Measurements from ENCODE around the gene ABL1.

DNA sequence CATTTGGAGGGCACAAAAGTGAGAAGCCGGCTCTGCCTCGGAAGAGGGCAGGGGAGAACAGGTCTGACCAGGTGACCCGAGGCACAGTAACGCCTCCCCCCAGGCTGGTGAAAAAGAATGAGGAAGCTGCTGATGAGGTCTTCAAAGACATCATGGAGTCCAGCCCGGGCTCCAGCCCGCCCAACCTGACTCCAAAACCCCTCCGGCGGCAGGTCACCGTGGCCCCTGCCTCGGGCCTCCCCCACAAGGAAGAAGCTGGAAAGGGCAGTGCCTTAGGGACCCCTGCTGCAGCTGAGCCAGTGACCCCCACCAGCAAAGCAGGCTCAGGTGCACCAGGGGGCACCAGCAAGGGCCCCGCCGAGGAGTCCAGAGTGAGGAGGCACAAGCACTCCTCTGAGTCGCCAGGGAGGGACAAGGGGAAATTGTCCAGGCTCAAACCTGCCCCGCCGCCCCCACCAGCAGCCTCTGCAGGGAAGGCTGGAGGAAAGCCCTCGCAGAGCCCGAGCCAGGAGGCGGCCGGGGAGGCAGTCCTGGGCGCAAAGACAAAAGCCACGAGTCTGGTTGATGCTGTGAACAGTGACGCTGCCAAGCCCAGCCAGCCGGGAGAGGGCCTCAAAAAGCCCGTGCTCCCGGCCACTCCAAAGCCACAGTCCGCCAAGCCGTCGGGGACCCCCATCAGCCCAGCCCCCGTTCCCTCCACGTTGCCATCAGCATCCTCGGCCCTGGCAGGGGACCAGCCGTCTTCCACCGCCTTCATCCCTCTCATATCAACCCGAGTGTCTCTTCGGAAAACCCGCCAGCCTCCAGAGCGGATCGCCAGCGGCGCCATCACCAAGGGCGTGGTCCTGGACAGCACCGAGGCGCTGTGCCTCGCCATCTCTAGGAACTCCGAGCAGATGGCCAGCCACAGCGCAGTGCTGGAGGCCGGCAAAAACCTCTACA lies 49.8 kb downstream of the ABL1 start:
- TF ChIP-seq, protein P1, sequence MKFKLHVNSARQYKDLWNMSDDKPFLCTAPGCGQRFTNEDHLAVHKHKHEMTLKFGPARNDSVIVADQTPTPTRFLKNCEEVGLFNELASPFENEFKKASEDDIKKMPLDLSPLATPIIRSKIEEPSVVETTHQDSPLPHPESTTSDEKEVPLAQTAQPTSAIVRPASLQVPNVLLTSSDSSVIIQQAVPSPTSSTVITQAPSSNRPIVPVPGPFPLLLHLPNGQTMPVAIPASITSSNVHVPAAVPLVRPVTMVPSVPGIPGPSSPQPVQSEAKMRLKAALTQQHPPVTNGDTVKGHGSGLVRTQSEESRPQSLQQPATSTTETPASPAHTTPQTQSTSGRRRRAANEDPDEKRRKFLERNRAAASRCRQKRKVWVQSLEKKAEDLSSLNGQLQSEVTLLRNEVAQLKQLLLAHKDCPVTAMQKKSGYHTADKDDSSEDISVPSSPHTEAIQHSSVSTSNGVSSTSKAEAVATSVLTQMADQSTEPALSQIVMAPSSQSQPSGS (tag by site-specific recombination; IDR thresholded peaks at IDR 0.05; ENCODE audit: low read depth): no peak
- TF ChIP-seq ZNF610 (tag by site-specific recombination; IDR thresholded peaks at IDR 0.05; ENCODE audit: borderline replicate concordance) (no peak), KLF16 (tag by site-specific recombination; IDR thresholded peaks at IDR 0.05) (no peak), CTCF (tag by site-specific recombination; IDR thresholded peaks at IDR 0.05) (no peak), YY1 (tag by site-specific recombination; IDR thresholded peaks at IDR 0.05) (no peak), ZFP3 (tag by site-specific recombination; IDR thresholded peaks at IDR 0.05; ENCODE audit: low read depth) (no peak), ZNF561 (tag by site-specific recombination; IDR thresholded peaks at IDR 0.05; ENCODE audit: borderline replicate concordance) (no peak)
- TF ChIP-seq, protein P2, sequence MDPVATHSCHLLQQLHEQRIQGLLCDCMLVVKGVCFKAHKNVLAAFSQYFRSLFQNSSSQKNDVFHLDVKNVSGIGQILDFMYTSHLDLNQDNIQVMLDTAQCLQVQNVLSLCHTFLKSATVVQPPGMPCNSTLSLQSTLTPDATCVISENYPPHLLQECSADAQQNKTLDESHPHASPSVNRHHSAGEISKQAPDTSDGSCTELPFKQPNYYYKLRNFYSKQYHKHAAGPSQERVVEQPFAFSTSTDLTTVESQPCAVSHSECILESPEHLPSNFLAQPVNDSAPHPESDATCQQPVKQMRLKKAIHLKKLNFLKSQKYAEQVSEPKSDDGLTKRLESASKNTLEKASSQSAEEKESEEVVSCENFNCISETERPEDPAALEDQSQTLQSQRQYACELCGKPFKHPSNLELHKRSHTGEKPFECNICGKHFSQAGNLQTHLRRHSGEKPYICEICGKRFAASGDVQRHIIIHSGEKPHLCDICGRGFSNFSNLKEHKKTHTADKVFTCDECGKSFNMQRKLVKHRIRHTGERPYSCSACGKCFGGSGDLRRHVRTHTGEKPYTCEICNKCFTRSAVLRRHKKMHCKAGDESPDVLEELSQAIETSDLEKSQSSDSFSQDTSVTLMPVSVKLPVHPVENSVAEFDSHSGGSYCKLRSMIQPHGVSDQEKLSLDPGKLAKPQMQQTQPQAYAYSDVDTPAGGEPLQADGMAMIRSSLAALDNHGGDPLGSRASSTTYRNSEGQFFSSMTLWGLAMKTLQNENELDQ (tag by site-specific recombination; IDR thresholded peaks at IDR 0.05; ENCODE audit: low read depth): no peak
- TF ChIP-seq, protein P3, sequence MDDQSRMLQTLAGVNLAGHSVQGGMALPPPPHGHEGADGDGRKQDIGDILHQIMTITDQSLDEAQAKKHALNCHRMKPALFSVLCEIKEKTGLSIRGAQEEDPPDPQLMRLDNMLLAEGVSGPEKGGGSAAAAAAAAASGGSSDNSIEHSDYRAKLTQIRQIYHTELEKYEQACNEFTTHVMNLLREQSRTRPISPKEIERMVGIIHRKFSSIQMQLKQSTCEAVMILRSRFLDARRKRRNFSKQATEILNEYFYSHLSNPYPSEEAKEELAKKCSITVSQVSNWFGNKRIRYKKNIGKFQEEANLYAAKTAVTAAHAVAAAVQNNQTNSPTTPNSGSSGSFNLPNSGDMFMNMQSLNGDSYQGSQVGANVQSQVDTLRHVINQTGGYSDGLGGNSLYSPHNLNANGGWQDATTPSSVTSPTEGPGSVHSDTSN (CRISPR knock-in tag; IDR thresholded peaks at IDR 0.05): no peak
- TF ChIP-seq, protein P4, sequence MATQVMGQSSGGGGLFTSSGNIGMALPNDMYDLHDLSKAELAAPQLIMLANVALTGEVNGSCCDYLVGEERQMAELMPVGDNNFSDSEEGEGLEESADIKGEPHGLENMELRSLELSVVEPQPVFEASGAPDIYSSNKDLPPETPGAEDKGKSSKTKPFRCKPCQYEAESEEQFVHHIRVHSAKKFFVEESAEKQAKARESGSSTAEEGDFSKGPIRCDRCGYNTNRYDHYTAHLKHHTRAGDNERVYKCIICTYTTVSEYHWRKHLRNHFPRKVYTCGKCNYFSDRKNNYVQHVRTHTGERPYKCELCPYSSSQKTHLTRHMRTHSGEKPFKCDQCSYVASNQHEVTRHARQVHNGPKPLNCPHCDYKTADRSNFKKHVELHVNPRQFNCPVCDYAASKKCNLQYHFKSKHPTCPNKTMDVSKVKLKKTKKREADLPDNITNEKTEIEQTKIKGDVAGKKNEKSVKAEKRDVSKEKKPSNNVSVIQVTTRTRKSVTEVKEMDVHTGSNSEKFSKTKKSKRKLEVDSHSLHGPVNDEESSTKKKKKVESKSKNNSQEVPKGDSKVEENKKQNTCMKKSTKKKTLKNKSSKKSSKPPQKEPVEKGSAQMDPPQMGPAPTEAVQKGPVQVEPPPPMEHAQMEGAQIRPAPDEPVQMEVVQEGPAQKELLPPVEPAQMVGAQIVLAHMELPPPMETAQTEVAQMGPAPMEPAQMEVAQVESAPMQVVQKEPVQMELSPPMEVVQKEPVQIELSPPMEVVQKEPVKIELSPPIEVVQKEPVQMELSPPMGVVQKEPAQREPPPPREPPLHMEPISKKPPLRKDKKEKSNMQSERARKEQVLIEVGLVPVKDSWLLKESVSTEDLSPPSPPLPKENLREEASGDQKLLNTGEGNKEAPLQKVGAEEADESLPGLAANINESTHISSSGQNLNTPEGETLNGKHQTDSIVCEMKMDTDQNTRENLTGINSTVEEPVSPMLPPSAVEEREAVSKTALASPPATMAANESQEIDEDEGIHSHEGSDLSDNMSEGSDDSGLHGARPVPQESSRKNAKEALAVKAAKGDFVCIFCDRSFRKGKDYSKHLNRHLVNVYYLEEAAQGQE (tag by site-specific recombination; IDR thresholded peaks at IDR 0.05): no peak

All from HEK293 (cell line).